Upper lobe of right lung (tissue), 1 donor: Measurements from ENCODE around the gene LRRC19. TPM values are rescaled to one million over a fixed set of nuclear protein-coding genes. Genes with fewer than 3 reads are reported as not detected.
A peak's percentile ranks its signal among the peaks of the same experiment; 100 is the strongest.

Experiments
- ATAC-seq: fragments of 200-7000 bp; cut with Tn5 transposase; one replicate; pipeline ENCODE4 v1.9.1; 2020; ENCODE audit warnings: mild to moderate bottlenecking, moderate library complexity
- DNase-seq: peaks from one replicate; pipeline ENCODE4 v3.0.0-alpha.2; 2020
- H3K27ac ChIP-seq: fragments of 200-600 bp; one replicate; pipeline ENCODE4 v1.8.0; 2022
- H3K27me3 ChIP-seq: fragments of 200-600 bp; one replicate; pipeline ENCODE4 v1.8.0; 2022; ENCODE audit warnings: mild to moderate bottlenecking
- H3K36me3 ChIP-seq: fragments of 200-600 bp; one replicate; pipeline ENCODE4 v1.8.0; 2022
- H3K4me1 ChIP-seq: fragments of 200-600 bp; one replicate; pipeline ENCODE4 v1.8.0; 2022
- H3K4me3 ChIP-seq: fragments of 200-600 bp; one replicate; pipeline ENCODE4 v1.8.0; 2022; ENCODE audit warnings: mild to moderate bottlenecking
- H3K9me3 ChIP-seq: fragments of 200-600 bp; one replicate; pipeline ENCODE4 v1.8.0; 2022
- intact Hi-C: fragments of 100-400 bp; cut with DNase I; formaldehyde crosslinking; loops from one replicate; pipeline ENCODE4 v1.11.0; 2022
- total RNA-seq: library from RNA; stranded (reverse); fragmentation: NEBNext Ultra II Directional; extraction: Animal tissue kit (Norgen Biotek cat#: 25700); gene quantifications from one replicate; pipeline ENCODE4 v1.2.1, GENCODE V29; 2021
- TF ChIP-seq, protein P1 (sequence below): fragments of 200-600 bp; IDR thresholded peaks from one replicate; pipeline ENCODE4 v1.8.0; 2022; ENCODE audit warnings: antibody characterized with exemption
- donor health status: DM: no; HTN: yes; CAD: no; lungs with severe emphysema.

LRRC19 gene
- total RNA-seq, 1 donor from 2014 or later: 0.64 TPM

DNA sequence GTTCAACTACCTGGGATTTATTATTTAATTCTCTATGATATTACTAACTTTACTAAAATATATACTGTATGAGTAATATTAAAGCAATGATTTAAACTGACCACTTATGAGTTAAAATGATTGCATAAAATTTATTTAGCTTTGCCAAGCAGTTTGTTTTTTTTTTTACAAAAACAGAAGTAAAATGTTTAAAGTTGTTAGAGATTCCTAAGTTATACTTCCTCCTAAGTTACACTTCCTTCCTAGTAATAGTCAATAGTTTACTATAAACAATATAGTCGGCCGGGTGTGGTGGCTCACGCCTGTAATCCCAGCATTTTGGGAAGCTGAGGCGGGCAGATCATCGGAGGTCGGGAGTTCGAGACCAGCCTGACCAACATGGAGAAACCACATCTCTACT is 23.7 kb upstream of the LRRC19 start:
- Histone ChIP-seq H3K9me3 (no peaks in the 10 kb centered on the region), H3K27me3 (no peaks in the 10 kb centered on the region), H3K4me3 (no peak overlapping the region), H3K27ac (no peak overlapping the region), H3K4me1 (no peaks in the 10 kb centered on the region), H3K36me3 (peaks cover 9% of the 10 kb centered on the region)
- ATAC-seq (no peak), DNase-seq (no peak)
- TF ChIP-seq, protein P1, sequence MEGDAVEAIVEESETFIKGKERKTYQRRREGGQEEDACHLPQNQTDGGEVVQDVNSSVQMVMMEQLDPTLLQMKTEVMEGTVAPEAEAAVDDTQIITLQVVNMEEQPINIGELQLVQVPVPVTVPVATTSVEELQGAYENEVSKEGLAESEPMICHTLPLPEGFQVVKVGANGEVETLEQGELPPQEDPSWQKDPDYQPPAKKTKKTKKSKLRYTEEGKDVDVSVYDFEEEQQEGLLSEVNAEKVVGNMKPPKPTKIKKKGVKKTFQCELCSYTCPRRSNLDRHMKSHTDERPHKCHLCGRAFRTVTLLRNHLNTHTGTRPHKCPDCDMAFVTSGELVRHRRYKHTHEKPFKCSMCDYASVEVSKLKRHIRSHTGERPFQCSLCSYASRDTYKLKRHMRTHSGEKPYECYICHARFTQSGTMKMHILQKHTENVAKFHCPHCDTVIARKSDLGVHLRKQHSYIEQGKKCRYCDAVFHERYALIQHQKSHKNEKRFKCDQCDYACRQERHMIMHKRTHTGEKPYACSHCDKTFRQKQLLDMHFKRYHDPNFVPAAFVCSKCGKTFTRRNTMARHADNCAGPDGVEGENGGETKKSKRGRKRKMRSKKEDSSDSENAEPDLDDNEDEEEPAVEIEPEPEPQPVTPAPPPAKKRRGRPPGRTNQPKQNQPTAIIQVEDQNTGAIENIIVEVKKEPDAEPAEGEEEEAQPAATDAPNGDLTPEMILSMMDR: no peak
- intact Hi-C loops: no loop called here

DNA sequence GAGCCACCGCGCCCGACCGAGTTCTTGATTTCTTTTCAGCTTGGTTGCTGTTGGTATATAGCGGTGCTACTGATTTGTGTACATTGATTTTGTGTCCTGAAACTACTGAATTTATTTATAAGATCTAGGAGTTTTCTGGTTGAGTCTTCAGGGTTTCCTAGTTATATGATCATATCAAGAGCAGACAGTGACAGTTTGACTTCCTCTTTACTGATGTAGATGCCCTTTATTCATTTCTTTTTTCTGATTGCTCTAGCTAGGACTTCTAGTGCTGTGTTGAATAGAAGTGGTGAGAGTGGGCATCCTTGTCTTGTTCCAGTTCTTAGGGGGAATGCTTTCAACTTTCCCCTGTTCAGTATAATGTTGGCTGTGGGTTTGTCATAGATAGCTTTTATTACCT is 17.4 kb upstream of the LRRC19 start:
- intact Hi-C loops: no loop called here
- DNase-seq (no peak), ATAC-seq (no peak)
- peaks cover 28% of the 10 kb centered on the region for H3K36me3 ChIP-seq
- H3K27ac ChIP-seq: no peak overlapping the region
- TF ChIP-seq, protein P1: no peak
- H3K4me3 ChIP-seq: no peak overlapping the region
- no peaks in the 10 kb centered on the region for H3K27me3 ChIP-seq
- H3K4me1 ChIP-seq: no peaks in the 10 kb centered on the region
- H3K9me3 ChIP-seq: no peaks in the 10 kb centered on the region

DNA sequence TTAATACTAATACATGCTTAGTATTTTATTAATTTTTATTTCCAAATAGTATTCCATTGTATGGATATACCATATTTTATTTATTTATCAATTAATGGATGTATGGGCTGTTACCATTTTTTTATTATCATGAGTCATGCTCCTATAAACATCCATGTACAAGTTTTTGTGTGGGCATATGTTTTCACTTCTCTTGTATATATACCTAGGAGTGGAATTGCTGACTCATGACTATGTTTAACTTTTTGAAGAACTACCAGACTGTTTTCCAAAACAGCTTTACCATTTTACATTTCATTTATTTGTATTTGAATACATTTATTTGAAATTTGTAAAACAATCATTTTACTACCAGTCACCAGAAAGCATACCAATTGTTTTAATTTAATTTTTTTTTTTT is 14.1 kb upstream of the LRRC19 start:
- Histone ChIP-seq H3K9me3 (no peaks in the 10 kb centered on the region), H3K36me3 (peaks cover 52% of the 10 kb centered on the region), H3K27me3 (no peaks in the 10 kb centered on the region), H3K4me1 (no peaks in the 10 kb centered on the region), H3K4me3 (no peak overlapping the region), H3K27ac (no peak overlapping the region)
- DNase-seq (no peak), ATAC-seq (no peak)
- intact Hi-C loops: no loop called here
- TF ChIP-seq, protein P1: no peak

DNA sequence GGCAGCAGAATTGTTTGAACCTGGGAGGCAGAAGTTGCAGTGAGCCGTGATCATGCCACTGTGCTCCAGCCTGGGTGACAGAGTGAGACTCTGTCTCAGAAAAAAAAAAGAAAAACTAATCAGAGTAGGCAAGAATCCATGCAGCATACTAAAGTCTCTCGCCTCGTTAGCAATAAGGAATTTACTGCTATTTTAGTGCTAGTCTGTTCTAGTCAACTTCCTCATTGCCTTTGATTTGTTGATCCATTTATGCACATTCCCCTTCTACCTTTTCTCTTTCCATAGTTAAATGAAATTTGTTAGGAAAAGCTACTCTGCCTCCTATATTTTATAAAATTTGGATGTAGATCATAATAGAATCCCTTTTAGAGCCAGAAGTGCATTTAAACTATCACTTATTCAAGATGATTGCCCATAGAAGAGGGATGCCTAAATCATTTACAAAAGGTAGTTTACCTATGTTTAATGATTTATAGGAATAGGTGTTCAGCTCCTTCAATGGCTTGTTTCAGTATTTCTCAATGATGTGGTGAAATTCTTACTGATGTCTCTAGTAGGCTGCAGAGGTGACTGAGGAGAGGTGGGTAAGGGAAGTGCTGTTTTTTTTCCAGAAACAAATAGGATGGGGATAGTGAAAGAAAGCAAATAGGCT is 1.9 kb downstream of the LRRC19 start:
- DNase-seq (no peak), ATAC-seq (peak; percentile 41)
- Histone ChIP-seq H3K27me3 (no peaks in the 10 kb centered on the region), H3K27ac (no peak overlapping the region), H3K4me1 (no peaks in the 10 kb centered on the region), H3K36me3 (no peaks in the 10 kb centered on the region), H3K4me3 (no peak overlapping the region), H3K9me3 (no peaks in the 10 kb centered on the region)
- TF ChIP-seq, protein P1: no peak
- intact Hi-C loops: no loop called here

DNA sequence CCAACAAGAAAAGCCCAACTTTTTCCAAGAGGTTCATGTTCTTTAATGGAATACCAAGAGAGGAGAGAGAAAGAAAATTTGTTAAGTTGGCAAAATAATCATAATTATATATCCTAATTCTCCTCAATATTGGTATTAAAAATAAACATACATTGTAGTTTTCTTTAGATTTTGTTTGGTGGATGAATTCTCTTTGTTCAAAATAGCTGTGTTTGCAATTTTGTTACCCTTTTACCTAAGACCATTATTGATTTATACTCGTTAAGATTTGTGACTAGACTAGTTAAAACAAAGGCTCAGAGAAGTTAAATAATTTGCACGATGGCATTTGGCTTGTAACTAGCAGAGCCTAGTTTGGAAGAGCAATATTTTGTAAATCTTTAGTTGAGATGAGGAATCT is 9.7 kb downstream of the LRRC19 start:
- TF ChIP-seq, protein P1: no peak
- H3K4me1 ChIP-seq: no peaks in the 10 kb centered on the region
- DNase-seq (no peak), ATAC-seq (no peak)
- no peaks in the 10 kb centered on the region for H3K27me3 ChIP-seq
- intact Hi-C loops: no loop called here
- no peaks in the 10 kb centered on the region for H3K36me3 ChIP-seq
- no peak overlapping the region for H3K27ac ChIP-seq
- H3K9me3 ChIP-seq: no peaks in the 10 kb centered on the region
- H3K4me3 ChIP-seq: no peak overlapping the region

DNA sequence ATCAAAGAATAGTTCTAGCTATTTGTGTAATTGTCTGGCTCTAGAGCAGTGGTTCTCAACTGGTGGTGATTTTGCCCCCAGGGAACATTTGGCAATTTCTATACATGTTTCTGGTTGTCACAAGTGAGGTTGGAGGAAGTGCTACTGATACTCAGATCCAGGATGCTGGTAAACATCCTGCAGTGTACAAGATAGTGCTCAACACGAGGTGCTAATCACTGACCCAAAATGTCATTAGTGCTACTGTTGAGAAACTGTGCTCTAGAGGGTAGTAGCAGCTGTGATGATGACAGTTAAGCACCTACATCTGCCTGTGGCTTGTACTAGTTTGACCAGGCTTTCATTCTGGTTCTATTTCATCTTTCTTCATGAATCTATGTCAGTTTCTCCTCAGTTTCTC is 22.1 kb downstream of the LRRC19 start:
- no peak overlapping the region for H3K27ac ChIP-seq

More for the DNA sequence above, 22.1 kb downstream of the LRRC19 start:
- Histone ChIP-seq H3K4me3 (no peak overlapping the region), H3K27me3 (no peaks in the 10 kb centered on the region), H3K36me3 (peaks cover 30% of the 10 kb centered on the region), H3K9me3 (no peaks in the 10 kb centered on the region), H3K4me1 (no peaks in the 10 kb centered on the region)
- intact Hi-C loops: no loop called here
- DNase-seq (no peak), ATAC-seq (no peak)
- TF ChIP-seq, protein P1: no peak
